Prostate gland (tissue), 2 donors: ENCODE results near the gene HSP90AB1.

ENCODE experiments used
- CTCF ChIP-seq, 4 experiments: fragments of 200-600 bp in 2 of 4; fragments of 450-650 bp in 2 of 4; sonication (generic) in 2 of 4; IDR thresholded peaks; 1 replicate in 3 of 4; 2 replicates in 1 of 4; pipeline ENCODE4 v1.5.1; 2016 to 2019; ENCODE audit warnings: antibody characterized with exemption in 4 of 4, mild to moderate bottlenecking in 2 of 4, moderate library complexity in 2 of 4
- POLR2A ChIP-seq: fragments of 450-650 bp; IDR thresholded peaks from one replicate; pipeline ENCODE4 v1.6.1; 2016; ENCODE audit warnings: antibody characterized with exemption, mild to moderate bottlenecking

- no peak for TF ChIP-seq CTCF (IDR thresholded peaks at IDR 0.05)
- no peak for TF ChIP-seq POLR2A
Observed at GRCh38 chr6:44266347-44266746, 19.4 kb downstream of the HSP90AB1 start.
